ENCODE measurements around the gene INHBE. TPM values are rescaled to one million over a fixed set of nuclear protein-coding genes. Genes with fewer than 3 reads are reported as not detected.

Gene INHBE
- total and polyA plus RNA-seq, 4 donors, result 17.6 to 181 (median 110) TPM

DNA sequence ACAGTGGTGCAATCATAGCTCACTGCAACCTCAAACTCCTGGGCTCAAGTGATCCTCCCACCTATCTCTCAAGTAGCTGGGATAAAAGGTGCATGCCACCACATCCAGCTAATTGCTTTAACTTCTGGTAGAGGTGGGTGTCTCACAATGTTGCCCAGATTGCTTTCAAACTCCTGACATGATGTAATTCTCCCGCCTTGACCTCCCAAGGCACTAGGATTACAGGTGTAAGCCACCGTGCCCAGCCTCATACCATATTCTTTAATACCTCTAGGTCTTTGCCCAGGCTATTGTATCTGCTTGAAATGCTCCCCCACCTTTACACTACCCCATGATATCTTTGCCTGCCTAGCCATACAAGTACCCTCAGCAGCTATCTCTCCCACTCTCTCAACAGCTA, 35.6 kb upstream of the INHBE start:
- Histone ChIP-seq H3K4me3 (ENCODE audit: low read depth in 1 of 3, low read length in 3 of 3) (no peak overlapping the region), H3K9ac (ENCODE audit: low read depth in 1 of 2, low read length in 2 of 2) (no peak overlapping the region), H3K9me3 (ENCODE audit: control insufficient read depth in 4 of 4, low read length in 3 of 4) (no peaks in the 10 kb centered on the region), H3K27ac (ENCODE audit: low read depth in 1 of 2, low read length in 2 of 2) (no peak overlapping the region), H3K4me1 (ENCODE audit: control insufficient read depth in 4 of 4, insufficient read depth in 4 of 4, low read length in 3 of 4) (peaks cover 7 to 21% (median 13%) of the 10 kb centered on the region in 4 donors), H3K36me3 (ENCODE audit: control insufficient read depth in 4 of 4, insufficient read depth in 3 of 4, low read depth in 1 of 4, low read length in 3 of 4) (peaks cover 2 to 7% (median 4%) of the 10 kb centered on the region in 4 donors), H3K27me3 (ENCODE audit: control insufficient read depth in 4 of 4, insufficient read depth in 4 of 4, low read length in 3 of 4) (no peaks in the 10 kb centered on the region)
- no peak for DNase-seq (ENCODE audit: low spot score)
- no peak for TF ChIP-seq NR2F2 (IDR thresholded peaks at IDR 0.05)
- no peak for TF ChIP-seq TAF1 (conservative IDR thresholded peaks at IDR 0.05)
- no peak for TF ChIP-seq YY1 (IDR thresholded peaks at IDR 0.05)
- no peak for TF ChIP-seq HNF4G (IDR thresholded peaks at IDR 0.05)
- TF ChIP-seq HNF4A (conservative IDR thresholded peaks at IDR 0.05), result no peak
- TF ChIP-seq CTCF (IDR thresholded peaks at IDR 0.05; ENCODE audit: low read depth, low read length, missing input control), result no peak
- TF ChIP-seq RAD21 (IDR thresholded peaks at IDR 0.05), result no peak
- TF ChIP-seq ZBTB33 (IDR thresholded peaks at IDR 0.05), result no peak
- TF ChIP-seq, protein P1, sequence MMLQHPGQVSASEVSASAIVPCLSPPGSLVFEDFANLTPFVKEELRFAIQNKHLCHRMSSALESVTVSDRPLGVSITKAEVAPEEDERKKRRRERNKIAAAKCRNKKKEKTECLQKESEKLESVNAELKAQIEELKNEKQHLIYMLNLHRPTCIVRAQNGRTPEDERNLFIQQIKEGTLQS (IDR thresholded peaks at IDR 0.05), result no peak
- TF ChIP-seq, protein P2, sequence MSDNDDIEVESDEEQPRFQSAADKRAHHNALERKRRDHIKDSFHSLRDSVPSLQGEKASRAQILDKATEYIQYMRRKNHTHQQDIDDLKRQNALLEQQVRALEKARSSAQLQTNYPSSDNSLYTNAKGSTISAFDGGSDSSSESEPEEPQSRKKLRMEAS (IDR thresholded peaks at IDR 0.05), result no peak
- no peak for TF ChIP-seq FOXA2 (IDR thresholded peaks at IDR 0.05)
- 96% methylated on average over 2 of the region's 2 CpGs for WGBS

DNA sequence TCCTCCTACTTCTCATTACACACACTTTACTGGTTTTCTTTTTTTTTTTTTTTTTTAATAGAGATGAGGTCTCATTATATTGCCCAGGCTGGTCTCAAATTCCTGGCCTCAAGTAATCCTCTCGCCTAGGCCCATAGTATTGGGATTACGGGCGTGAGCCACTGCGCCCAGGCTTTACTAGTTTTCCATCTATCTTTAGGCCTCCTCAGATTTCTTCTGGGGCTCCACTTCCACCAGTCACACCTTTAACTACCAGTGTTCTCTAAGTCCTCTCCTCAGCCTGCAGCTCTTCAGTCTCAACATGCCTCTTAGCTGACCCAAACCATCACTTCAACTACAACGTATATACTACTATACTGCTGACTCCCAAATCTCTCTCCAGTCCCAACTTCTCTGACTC, 34.6 kb upstream of the INHBE start:
- DNase-seq (ENCODE audit: low spot score), result no peak
- Histone ChIP-seq H3K9me3 (ENCODE audit: control insufficient read depth in 4 of 4, low read length in 3 of 4) (no peaks in the 10 kb centered on the region), H3K4me1 (ENCODE audit: control insufficient read depth in 4 of 4, insufficient read depth in 4 of 4, low read length in 3 of 4) (peaks cover 7 to 21% (median 13%) of the 10 kb centered on the region in 4 donors), H3K27me3 (ENCODE audit: control insufficient read depth in 4 of 4, insufficient read depth in 4 of 4, low read length in 3 of 4) (no peaks in the 10 kb centered on the region), H3K4me3 (ENCODE audit: low read depth in 1 of 3, low read length in 3 of 3) (no peak overlapping the region), H3K9ac (ENCODE audit: low read depth in 1 of 2, low read length in 2 of 2) (no peak overlapping the region), H3K27ac (ENCODE audit: low read depth in 1 of 2, low read length in 2 of 2) (no peak overlapping the region), H3K36me3 (ENCODE audit: control insufficient read depth in 4 of 4, insufficient read depth in 3 of 4, low read depth in 1 of 4, low read length in 3 of 4) (peaks cover 3 to 8% (median 5%) of the 10 kb centered on the region in 4 donors)
- 99% methylated on average over 5 of the region's 5 CpGs for WGBS
- TF ChIP-seq RAD21 (IDR thresholded peaks at IDR 0.05) (no peak), EGR1 (IDR thresholded peaks at IDR 0.05; ENCODE audit: low read depth in 2 of 2) (no peak), HNF4A (conservative IDR thresholded peaks at IDR 0.05) (no peak), YY1 (IDR thresholded peaks at IDR 0.05) (no peak), CTCF (IDR thresholded peaks at IDR 0.05; ENCODE audit: low read depth, low read length, missing input control) (no peak), GABPA (IDR thresholded peaks at IDR 0.05 in 1 of 2, conservative IDR thresholded peaks at IDR 0.05 in 1 of 2) (no peak), ZBTB33 (IDR thresholded peaks at IDR 0.05) (no peak), NR2F2 (IDR thresholded peaks at IDR 0.05) (no peak), SP1 (IDR thresholded peaks at IDR 0.05) (no peak), JUND (IDR thresholded peaks at IDR 0.05) (no peak), TAF1 (conservative IDR thresholded peaks at IDR 0.05) (no peak), FOXA1 (IDR thresholded peaks at IDR 0.05) (no peak), FOXA2 (IDR thresholded peaks at IDR 0.05) (no peak), HNF4G (IDR thresholded peaks at IDR 0.05) (no peak), RXRA (IDR thresholded peaks at IDR 0.05) (no peak)
- TF ChIP-seq, protein P3, sequence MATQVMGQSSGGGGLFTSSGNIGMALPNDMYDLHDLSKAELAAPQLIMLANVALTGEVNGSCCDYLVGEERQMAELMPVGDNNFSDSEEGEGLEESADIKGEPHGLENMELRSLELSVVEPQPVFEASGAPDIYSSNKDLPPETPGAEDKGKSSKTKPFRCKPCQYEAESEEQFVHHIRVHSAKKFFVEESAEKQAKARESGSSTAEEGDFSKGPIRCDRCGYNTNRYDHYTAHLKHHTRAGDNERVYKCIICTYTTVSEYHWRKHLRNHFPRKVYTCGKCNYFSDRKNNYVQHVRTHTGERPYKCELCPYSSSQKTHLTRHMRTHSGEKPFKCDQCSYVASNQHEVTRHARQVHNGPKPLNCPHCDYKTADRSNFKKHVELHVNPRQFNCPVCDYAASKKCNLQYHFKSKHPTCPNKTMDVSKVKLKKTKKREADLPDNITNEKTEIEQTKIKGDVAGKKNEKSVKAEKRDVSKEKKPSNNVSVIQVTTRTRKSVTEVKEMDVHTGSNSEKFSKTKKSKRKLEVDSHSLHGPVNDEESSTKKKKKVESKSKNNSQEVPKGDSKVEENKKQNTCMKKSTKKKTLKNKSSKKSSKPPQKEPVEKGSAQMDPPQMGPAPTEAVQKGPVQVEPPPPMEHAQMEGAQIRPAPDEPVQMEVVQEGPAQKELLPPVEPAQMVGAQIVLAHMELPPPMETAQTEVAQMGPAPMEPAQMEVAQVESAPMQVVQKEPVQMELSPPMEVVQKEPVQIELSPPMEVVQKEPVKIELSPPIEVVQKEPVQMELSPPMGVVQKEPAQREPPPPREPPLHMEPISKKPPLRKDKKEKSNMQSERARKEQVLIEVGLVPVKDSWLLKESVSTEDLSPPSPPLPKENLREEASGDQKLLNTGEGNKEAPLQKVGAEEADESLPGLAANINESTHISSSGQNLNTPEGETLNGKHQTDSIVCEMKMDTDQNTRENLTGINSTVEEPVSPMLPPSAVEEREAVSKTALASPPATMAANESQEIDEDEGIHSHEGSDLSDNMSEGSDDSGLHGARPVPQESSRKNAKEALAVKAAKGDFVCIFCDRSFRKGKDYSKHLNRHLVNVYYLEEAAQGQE (IDR thresholded peaks at IDR 0.05), result no peak
- TF ChIP-seq, protein P1 (IDR thresholded peaks at IDR 0.05), result no peak
- TF ChIP-seq, protein P2 (IDR thresholded peaks at IDR 0.05), result no peak
